H1 (cell line): ENCODE measurements around the gene ACSM2A. TPM values are rescaled to one million over a fixed set of nuclear protein-coding genes. Genes with fewer than 3 reads are reported as not detected.
"Not testable (repeated sequence)": the region's sequence is repeated elsewhere in the genome, so short reads cannot be mapped to it uniquely, and the experiment has no call there.

Source experiments
- CTCF ChIA-PET: fragments of 300-600 bp; sonication (Branson Sonifier 250); formaldehyde crosslinking; loops from one replicate; lab custom pipeline; 2021; ENCODE audit not compliant: partially characterized antibody; lab: Charles Lee
- POLR2A ChIA-PET: fragments of 300-600 bp; sonication (Branson Sonifier 250); formaldehyde crosslinking; loops from one replicate; lab custom pipeline; 2021; ENCODE audit warnings: inconsistent platforms; ENCODE audit not compliant: partially characterized antibody; lab: Charles Lee
- DNase-seq, 2 experiments: peaks; one replicate each; pipeline versions ENCODE4 v3.0.0 to v3.0.0-alpha.2; 2010 to 2022; ENCODE audit warnings: low spot score in 2 of 2, low read depth in 1 of 2, mixed read lengths in 1 of 2
- FAIRE-seq: peaks from 2 replicates; lab custom pipeline; 2011; peaks lifted over from hg19 to GRCh38; lab: Jason Lieb, UNC
- H2AFZ ChIP-seq: 2 replicates; pipeline ENCODE4 v1.8.1; 2012; ENCODE audit warnings: low read length, inconsistent platforms
- H2AK5ac ChIP-seq: 2 replicates; pipeline ENCODE4 v1.6.1; 2013; ENCODE audit warnings: low read depth, low read length
- H2BK120ac ChIP-seq: replicated peaks from 2 replicates; pipeline ENCODE3; 2013; ENCODE audit warnings: low read depth, low read length, inconsistent platforms
- H2BK12ac ChIP-seq: 2 replicates; pipeline ENCODE4 v1.6.1; 2013; ENCODE audit warnings: low read depth, low read length
- H2BK15ac ChIP-seq: 2 replicates; pipeline ENCODE4 v1.6.1; 2013; ENCODE audit warnings: low read length
- H2BK20ac ChIP-seq: 2 replicates; pipeline ENCODE4 v1.6.1; 2013; ENCODE audit warnings: low read length
- H2BK5ac ChIP-seq: 2 replicates; pipeline ENCODE4 v1.6.1; 2013; ENCODE audit warnings: low read depth, low read length
- H3K14ac ChIP-seq: 2 replicates; pipeline ENCODE4 v1.6.1; 2013; ENCODE audit warnings: inconsistent platforms; ENCODE audit not compliant: insufficient read length
- H3K18ac ChIP-seq: 2 replicates; pipeline ENCODE4 v1.6.1; 2013; ENCODE audit warnings: low read length; ENCODE audit errors: extremely low read depth
- H3K23ac ChIP-seq: 2 replicates; pipeline ENCODE4 v1.6.1; 2013; ENCODE audit warnings: inconsistent platforms; ENCODE audit not compliant: insufficient read length
- H3K23me2 ChIP-seq: 2 replicates; pipeline ENCODE4 v1.6.1; 2013; ENCODE audit warnings: low read depth, low read length
- H3K27ac ChIP-seq: 2 replicates; pipeline ENCODE4 v1.6.1; 2011; ENCODE audit warnings: low read depth, low read length, inconsistent platforms
- H3K27me3 ChIP-seq, 4 experiments: replicated peaks in 1 of 4; 1 replicate in 1 of 4; 2 replicates in 3 of 4; pipeline versions ENCODE4 v1.6.1 to v1.8.1; 2011 to 2013; ENCODE audit warnings: low read length in 3 of 4, mild to moderate bottlenecking in 3 of 4, inconsistent platforms in 2 of 4, mixed read lengths in 2 of 4, moderate library complexity in 1 of 4; ENCODE audit not compliant: control insufficient read depth in 3 of 4, insufficient read depth in 3 of 4; ENCODE audit errors: extremely low read depth in 1 of 4
- H3K36me3 ChIP-seq, 4 experiments: 2 replicates each; pipeline versions ENCODE4 v1.6.1 to v1.8.1; 2011 to 2013; ENCODE audit warnings: mild to moderate bottlenecking in 4 of 4, low read length in 3 of 4, moderate library complexity in 2 of 4, control low read depth in 1 of 4, inconsistent platforms in 1 of 4; ENCODE audit not compliant: insufficient read depth in 4 of 4, control insufficient read depth in 2 of 4
- H3K4ac ChIP-seq: replicated peaks from 2 replicates; pipeline ENCODE3; 2013; ENCODE audit warnings: low read length, low read depth, mixed read lengths, inconsistent platforms; ENCODE audit not compliant: insufficient read length
- H3K4me1 ChIP-seq, 4 experiments: replicated peaks in 1 of 4; 1 replicate in 1 of 4; 2 replicates in 3 of 4; pipeline versions ENCODE4 v1.6.1 to v1.8.1; 2011 to 2013; ENCODE audit warnings: low read length in 3 of 4, inconsistent platforms in 2 of 4, mixed read lengths in 1 of 4; ENCODE audit not compliant: insufficient read depth in 4 of 4, control insufficient read depth in 3 of 4
- H3K4me2 ChIP-seq, 2 experiments: 2 replicates each; pipeline versions ENCODE4 v1.6.1 to v1.8.1; 2011 to 2013; ENCODE audit warnings: low read depth in 2 of 2, low read length in 2 of 2, control low read depth in 1 of 2, inconsistent platforms in 1 of 2, mild to moderate bottlenecking in 1 of 2; ENCODE audit not compliant: insufficient read depth in 1 of 2
- H3K4me3 ChIP-seq, 4 experiments: fragments of 200-600, 300-600 bp in 1 of 4; sonication (generic), shearing (Covaris generic), sonication (Bioruptor Twin) in 1 of 4; 2 replicates each; pipeline versions ENCODE4 v1.5.1 to v1.8.1; 2011 to 2016; ENCODE audit warnings: low read length in 4 of 4, low read depth in 3 of 4, control low read depth in 2 of 4, inconsistent platforms in 2 of 4, mild to moderate bottlenecking in 2 of 4, mixed read lengths in 1 of 4, moderate library complexity in 1 of 4; ENCODE audit not compliant: insufficient read depth in 2 of 4; ENCODE audit errors: extremely low read depth in 1 of 4
- H3K56ac ChIP-seq: replicated peaks from 2 replicates; pipeline ENCODE3; 2013; ENCODE audit warnings: low read depth, mild to moderate bottlenecking, mixed read lengths, low read length, inconsistent platforms; ENCODE audit not compliant: insufficient read length
- H3K79me1 ChIP-seq: 2 replicates; pipeline ENCODE4 v1.6.1; 2013; ENCODE audit warnings: low read depth, low read length, control low read depth
- H3K79me2 ChIP-seq, 2 experiments: 2 replicates each; pipeline versions ENCODE4 v1.6.1 to v1.8.1; 2012 to 2013; ENCODE audit warnings: low read length in 2 of 2, mild to moderate bottlenecking in 2 of 2, inconsistent platforms in 1 of 2; ENCODE audit not compliant: insufficient read depth in 2 of 2, control insufficient read depth in 1 of 2
- H3K9ac ChIP-seq, 4 experiments: replicated peaks in 1 of 4; 1 replicate in 1 of 4; 2 replicates in 3 of 4; pipeline versions ENCODE4 v1.6.1 to v1.8.1; 2011 to 2013; ENCODE audit warnings: low read depth in 3 of 4, low read length in 3 of 4, control low read depth in 2 of 4, mild to moderate bottlenecking in 2 of 4, moderate library complexity in 2 of 4, inconsistent platforms in 1 of 4; ENCODE audit errors: extremely low read depth in 1 of 4
- H3K9me3 ChIP-seq, 2 experiments: 2 replicates each; pipeline versions ENCODE4 v1.6.1 to v1.8.1; 2012 to 2013; ENCODE audit warnings: mild to moderate bottlenecking in 2 of 2, moderate library complexity in 2 of 2, control low read depth in 1 of 2, inconsistent platforms in 1 of 2, low read depth in 1 of 2, low read length in 1 of 2, mixed read lengths in 1 of 2; ENCODE audit not compliant: insufficient read depth in 2 of 2
- H4K20me1 ChIP-seq, 2 experiments: replicated peaks in 1 of 2; 2 replicates each; pipeline versions ENCODE3 to v1.8.1; 2011 to 2013; ENCODE audit warnings: inconsistent platforms in 2 of 2, low read length in 2 of 2, mild to moderate bottlenecking in 1 of 2; ENCODE audit not compliant: insufficient read depth in 2 of 2, control insufficient read depth in 1 of 2
- H4K5ac ChIP-seq: 2 replicates; pipeline ENCODE4 v1.6.1; 2013; ENCODE audit warnings: low read length, low read depth, mixed read lengths, inconsistent platforms; ENCODE audit not compliant: insufficient read length
- H4K8ac ChIP-seq: 2 replicates; pipeline ENCODE4 v1.8.0; 2013; ENCODE audit warnings: mild to moderate bottlenecking, moderate library complexity, low read length, inconsistent platforms; ENCODE audit not compliant: insufficient read depth; ENCODE audit errors: extremely low read depth
- H4K91ac ChIP-seq: replicated peaks from 2 replicates; pipeline ENCODE3; 2013; ENCODE audit warnings: low read length, mixed read lengths, inconsistent platforms; ENCODE audit not compliant: insufficient read length
- WGBS, 2 experiments: shearing (Covaris generic) in 1 of 2; methylation state at CpG; one replicate each; pipeline versions ENCODE4 v1.1.6 to v1.1.7; 2013 to 2015; ENCODE audit warnings: low lambda C conversion rate in 2 of 2, mixed read lengths in 2 of 2, inconsistent platforms in 1 of 2, low coverage in 1 of 2, missing lambda C conversion rate in 1 of 2; ENCODE audit not compliant: insufficient replicate concordance in 2 of 2, insufficient coverage in 1 of 2, insufficient read length in 1 of 2; ENCODE audit errors: extremely low coverage in 1 of 2, missing lambda C conversion rate in 1 of 2; 5-methylcytosine and 5-hydroxymethylcytosine counted together
- polyA plus RNA-seq, 7 experiments: library from polyadenylated mRNA; depleted of rRNA in 3 of 7; stranded (reverse) in 5 of 7; unstranded in 2 of 7; fragments of >200 nt in 5 of 7; fragments of 200-250 nt in 2 of 7; gene quantifications; 1 replicate in 5 of 7; 2 replicates in 1 of 7; 4 replicates in 1 of 7; pipeline versions ENCODE4 v1.2.1 to v1.2.3, GENCODE V29; 2011 to 2013; ENCODE audit warnings: missing spikeins in 2 of 7, mixed read lengths in 2 of 7
- total RNA-seq: library from RNA; stranded (reverse); fragmentation: NEBNext Ultra II Directional; extraction: Animal tissue kit (Norgen Biotek cat#: 25700); gene quantifications from 2 replicates; pipeline ENCODE4 v1.2.1, GENCODE V29; 2021

ACSM2A gene
- total and polyA plus RNA-seq, 2 of the 8 experiments (the other 6 are each of a cell fraction or from before 2014, with no cell fraction given): not detected

GRCh38 chr16:20440731-20441130, 10.6 kb upstream of the ACSM2A start:
- FAIRE-seq, H3K4me2 ChIP-seq, H3K4me3 ChIP-seq, H3K14ac ChIP-seq, H3K23me2 ChIP-seq, H4K91ac ChIP-seq, H4K20me1 ChIP-seq, H3K27ac ChIP-seq, H4K8ac ChIP-seq, POLR2A ChIA-PET, H3K18ac ChIP-seq, H2AK5ac ChIP-seq, H3K23ac ChIP-seq, H4K5ac ChIP-seq, H3K4ac ChIP-seq, H3K27me3 ChIP-seq, H3K79me1 ChIP-seq, H2BK5ac ChIP-seq, H3K9ac ChIP-seq, H2AFZ ChIP-seq, H3K4me1 ChIP-seq, CTCF ChIA-PET, H2BK15ac ChIP-seq, H3K9me3 ChIP-seq, H3K79me2 ChIP-seq, H3K56ac ChIP-seq, H3K36me3 ChIP-seq, H2BK12ac ChIP-seq, H2BK20ac ChIP-seq, H2BK120ac ChIP-seq, DNase-seq: not testable (repeated sequence)
- 81% methylated on average over 1 of the region's 1 CpG; no CpG with 5 or more reads in 1 of the 2 experiments for WGBS, 2 experiments
